ENCODE results near the gene SGMS1. TPM values are rescaled to one million over a fixed set of nuclear protein-coding genes. Genes with fewer than 3 reads are reported as not detected.

The SGMS1 gene
- total RNA-seq, 1 donor from 2014 or later: 76.2 TPM

DNA sequence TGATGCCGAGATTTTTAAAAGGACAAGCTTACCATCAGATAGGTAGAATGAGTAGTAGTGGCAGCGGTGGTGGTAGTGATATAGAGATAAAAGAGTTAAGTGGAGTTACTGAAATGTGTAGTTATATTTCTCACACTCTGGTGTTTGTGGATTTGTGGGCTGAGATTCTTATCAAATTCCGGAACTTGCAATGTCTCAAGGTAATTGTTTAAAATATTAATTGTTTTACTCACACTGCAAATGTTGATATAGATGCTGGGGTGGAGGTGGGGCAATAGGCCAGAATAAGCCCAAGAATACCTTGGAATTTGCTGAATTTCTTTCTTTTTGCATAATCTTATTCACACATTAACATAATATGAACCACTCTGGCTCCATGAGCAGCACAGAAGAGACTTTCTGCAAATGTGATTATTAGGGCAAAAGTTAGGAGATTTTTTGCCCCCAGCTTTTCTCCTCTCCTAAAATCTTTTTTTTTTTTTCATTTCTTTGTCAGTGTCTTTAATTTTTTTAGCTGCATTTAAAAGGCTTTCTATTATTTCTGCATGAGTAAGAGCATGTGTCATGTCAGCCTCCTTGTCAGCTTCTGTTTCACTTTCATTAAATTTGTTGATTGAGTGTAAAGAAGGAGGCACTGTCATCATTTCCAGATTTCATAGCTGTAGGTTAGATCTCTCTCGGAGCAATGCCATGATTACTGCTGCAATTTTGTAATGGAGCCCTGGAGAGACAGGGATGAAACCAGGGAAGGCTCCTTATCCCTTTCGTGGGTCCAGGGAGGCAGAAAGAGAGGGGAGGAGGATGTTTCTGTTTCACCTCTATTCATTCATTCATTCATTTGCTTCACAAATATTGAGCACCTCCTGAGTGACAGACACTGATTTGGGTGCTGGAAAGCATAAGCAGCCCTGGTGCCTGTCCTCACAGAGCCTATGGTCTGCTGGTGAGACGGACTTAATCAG, 13.1 kb upstream of the SGMS1 start:
- DNase-seq (ENCODE audit: low read depth in 2 of 2): peak in 1 of 2 donors; percentile 40

DNA sequence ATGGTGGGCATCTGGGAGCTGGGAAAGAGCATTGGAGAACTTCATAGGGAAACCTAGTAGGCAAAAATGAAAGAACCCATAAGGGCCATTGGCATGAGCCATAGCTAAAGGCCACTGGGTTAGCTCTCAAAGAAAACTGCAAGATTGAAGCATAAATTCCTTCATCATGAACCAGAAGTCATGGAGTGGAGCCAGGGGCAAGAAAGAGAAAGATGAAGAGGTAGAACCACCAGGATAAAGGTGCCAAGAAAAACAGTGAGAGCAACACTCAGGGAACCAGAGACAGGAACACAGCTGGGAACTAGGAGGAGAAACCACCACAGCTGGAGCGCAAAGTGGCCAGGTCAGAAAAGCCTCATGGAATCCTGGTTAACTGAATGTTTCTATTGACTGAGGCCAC, 11.5 kb upstream of the SGMS1 start:
- DNase-seq (ENCODE audit: low read depth in 2 of 2): peak in 1 of 2 donors; percentile 37

DNA sequence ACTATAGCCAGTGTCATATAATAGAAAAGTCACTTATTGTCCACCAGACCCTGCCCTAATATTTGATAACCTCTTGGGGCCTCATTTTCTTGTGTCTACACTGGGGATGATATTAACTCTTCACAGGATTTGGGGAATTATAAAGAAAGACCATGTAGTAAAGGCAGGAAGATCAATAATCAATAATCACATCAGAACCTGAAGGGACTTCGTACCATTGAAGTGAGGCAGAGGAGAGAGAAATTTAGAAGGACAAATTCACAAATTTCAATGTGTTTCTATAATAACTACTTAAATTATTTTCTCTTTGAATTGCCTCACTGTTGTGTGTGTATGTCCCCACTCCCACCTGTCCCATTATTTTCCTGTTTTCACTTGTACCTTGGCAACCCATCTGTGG, 10.7 kb upstream of the SGMS1 start:
- DNase-seq (ENCODE audit: low read depth in 2 of 2): no peak

DNA sequence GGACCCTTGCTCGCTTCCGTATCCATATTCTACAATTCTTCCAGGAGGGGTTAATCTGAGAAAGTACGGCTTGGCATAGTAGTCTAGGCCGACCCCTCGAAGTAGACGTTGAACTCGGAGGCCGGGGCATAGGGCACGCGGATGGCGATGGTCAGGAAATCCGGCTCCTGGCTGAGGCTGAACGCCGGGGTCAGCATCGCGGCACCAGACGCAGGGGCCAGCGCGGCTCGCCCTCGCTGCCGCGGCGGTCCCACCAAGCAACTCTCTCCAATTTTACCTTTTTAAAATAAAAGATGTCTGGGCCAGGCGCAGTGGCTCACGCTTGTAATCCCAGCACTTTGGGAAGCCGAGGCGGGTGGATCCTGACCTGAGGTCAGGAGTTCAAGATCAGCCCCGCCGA, 7.3 kb upstream of the SGMS1 start:
- DNase-seq (ENCODE audit: low read depth in 2 of 2): no peak

DNA sequence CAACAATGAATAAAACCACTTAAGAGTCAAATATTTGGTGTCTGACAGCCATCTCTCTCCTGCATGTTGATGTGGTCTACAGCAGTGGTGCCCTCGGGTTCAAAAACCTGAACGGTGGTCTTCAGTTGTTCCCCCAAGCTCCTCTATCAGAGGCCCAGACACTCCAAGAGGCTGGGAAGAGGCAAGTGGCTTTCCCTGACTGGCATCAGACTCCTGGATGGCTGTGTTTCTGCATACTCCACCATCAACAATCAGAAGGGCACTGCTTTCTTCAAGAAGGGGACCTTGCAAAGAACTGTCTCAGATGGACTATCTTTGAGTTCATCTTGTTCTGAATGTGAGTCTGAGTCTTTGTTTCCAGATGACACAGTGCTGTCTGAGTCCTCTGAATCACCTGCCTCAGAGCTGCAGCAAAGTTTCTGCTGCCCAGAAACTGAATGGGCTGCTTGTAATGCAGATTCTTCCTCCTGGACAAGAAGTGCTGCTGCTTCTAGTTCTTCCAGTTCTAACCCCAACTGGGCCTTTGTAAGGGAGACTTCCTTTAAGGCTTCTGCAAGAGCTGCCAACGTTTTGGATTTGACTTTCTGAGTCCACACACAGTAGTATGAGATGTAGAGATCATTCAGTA, 5.9 kb upstream of the SGMS1 start:
- no peak for DNase-seq (ENCODE audit: low read depth in 2 of 2)

DNA sequence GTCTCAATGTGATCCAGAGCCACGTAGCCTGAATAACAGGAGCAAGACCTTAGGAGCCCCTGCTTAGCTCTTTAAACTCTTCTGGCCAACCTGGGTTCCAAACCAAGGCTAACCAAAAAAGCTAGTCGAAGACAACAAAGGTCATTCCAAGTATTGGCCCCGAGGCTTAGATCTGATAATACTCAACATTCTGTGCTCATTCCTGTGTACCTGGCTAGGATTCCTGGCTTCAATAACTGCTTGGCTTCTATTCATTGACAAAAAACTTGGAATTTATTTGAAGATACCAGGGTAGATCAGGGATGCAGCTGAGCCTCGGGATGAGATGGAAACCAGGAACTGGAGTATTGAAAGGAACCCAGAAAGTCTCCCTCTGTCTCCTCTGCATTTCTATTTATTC, 4.1 kb upstream of the SGMS1 start:
- no peak for DNase-seq (ENCODE audit: low read depth in 2 of 2)

GRCh38 chr10:50627443-50627842, 3.7 kb upstream of the SGMS1 start:
- no peak for DNase-seq (ENCODE audit: low read depth in 2 of 2)

DNA sequence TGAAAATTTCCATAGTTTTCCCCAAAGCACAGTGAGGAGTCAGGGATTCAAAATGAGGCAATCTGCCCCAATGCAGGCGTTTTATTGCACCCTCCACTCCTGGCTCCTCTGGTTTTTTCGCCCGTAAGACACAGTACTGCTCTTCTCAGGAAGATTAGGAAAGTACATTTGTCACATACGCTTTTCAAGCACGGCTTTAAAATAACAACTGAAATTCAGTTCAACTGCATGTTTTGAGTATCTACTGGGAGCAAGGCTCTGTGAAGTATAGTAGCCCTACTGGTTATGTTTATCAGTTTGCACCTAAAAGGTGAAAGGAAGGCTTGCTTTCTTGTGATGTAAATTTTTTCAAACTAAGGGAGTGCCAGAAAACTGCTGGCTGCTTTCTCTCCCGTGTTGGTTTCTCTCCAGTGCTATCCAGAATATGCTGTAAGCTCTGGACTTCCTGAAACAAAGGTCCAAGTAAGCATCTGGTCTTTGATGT, 1.9 kb upstream of the SGMS1 start:
- no peak for DNase-seq (ENCODE audit: low read depth in 2 of 2)

- DNase-seq (ENCODE audit: low read depth in 2 of 2): peak; percentile 78 to 91
Observed at GRCh38 chr10:50624866-50625501, 1.2 kb upstream of the SGMS1 start.

DNA sequence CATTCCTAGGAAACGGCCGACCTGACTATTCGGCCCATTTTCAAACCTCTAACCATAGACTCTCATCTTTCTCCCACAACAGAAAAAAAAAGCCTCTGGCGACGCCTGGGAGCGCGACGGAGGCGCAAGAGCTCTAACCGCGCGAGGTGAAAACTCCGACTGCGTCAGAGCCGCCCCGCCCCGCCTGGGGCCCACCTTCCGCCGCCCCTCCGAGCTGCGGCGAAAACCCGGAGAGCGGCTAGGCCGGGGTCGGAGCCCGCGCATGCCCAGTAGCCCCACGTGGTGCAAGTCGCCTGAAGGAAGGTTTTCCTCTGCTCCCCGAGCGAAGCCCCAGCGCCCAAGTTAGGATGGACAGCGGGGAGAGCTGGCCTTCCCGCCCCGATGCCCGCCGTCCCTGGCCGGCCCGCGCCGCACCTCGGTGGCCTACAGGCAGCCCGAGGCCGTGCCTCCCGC, 683 bp upstream of the SGMS1 start:
- peak; percentile 97 to 98 for DNase-seq (ENCODE audit: low read depth in 2 of 2)

DNA sequence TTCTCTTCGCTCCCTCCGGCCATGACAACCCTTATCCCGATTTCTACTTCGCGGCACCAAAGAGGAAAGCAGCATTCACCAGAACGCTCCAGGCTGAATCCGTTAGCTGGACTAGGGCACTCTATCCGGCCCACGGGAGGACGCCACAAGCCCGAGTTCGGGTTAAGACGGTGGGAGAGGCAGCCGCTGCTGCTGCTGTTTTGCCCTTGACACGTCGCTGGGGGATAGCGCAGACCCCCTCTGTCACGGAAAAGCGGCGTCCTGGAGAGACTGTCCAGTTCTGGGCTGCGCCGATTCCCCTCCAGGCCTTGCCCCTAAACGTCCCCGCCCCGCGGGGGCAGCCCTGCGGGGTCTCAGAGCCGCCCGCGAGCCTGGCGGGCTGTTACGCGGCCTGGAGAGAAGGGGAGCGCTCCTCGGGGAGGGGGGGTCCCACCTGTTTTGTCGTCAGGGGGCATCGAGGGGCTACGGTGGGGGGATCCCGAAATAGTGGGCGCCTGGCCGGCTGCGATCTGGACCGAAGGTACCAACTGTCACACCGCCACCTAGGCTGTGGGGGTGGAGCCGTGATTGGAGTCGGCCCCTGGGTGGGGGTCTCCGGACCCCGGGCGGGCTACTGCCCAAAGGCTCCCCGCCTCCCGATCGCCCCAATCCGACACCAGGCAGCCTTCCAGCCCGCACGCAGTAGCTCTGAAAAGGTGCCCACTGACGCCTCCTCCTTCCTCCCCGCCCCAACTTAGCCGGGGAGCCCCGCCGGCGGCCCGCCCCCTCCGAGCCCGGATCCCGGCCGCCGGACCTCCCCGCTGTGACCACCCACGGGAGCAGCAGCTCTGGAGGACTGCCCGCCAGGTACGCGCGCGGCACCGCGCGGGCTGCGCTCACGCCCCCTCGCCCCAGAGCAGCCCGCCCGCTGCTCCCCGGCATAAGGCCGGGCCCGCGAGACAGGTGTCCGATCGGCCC, 772 bp downstream of the SGMS1 start:
- peak; percentile 51 to 56 for DNase-seq (ENCODE audit: low read depth in 2 of 2)

DNA sequence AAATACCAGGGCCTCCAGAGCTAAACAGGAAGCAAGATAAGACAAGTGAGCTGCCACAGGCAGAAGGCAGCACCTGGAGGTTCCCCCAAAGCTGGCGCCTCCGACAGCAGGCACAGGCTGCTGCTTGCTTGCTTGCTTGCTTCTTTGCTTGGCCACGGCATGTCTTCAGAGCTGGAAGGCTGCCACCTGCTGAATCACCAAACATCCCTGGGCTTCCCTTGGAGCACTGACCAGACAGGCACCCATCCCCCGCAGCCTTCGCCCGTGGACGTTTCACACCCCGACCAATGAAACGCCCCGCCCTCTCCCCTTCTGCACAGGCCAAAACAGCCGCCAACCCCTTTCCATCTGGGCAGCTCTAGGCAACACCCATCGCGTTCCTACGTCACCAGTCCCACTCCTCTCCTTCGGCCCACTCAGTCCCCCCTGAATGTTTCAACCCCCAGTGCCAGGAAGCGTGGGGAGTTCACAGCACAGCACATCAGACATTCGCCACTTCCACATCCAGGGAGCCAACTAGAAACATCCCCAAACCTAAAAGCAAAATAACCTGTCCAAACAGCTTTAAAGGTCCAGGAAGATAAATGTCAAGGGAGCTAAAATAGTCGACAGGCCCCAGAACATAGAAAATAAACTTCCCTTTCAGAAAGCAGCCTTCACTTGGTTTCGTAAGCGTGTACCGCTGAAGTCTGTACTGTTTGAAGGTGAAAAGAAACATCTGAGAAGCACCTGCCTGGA, 1.6 kb downstream of the SGMS1 start:
- peak; percentile 62 to 94 for DNase-seq (ENCODE audit: low read depth in 2 of 2)

GRCh38 chr10:50620899-50621298, 2.9 kb downstream of the SGMS1 start:
- no peak for DNase-seq (ENCODE audit: low read depth in 2 of 2)

- no peak for DNase-seq (ENCODE audit: low read depth in 2 of 2)
Observed at GRCh38 chr10:50619882-50620281, 3.9 kb downstream of the SGMS1 start.

DNA sequence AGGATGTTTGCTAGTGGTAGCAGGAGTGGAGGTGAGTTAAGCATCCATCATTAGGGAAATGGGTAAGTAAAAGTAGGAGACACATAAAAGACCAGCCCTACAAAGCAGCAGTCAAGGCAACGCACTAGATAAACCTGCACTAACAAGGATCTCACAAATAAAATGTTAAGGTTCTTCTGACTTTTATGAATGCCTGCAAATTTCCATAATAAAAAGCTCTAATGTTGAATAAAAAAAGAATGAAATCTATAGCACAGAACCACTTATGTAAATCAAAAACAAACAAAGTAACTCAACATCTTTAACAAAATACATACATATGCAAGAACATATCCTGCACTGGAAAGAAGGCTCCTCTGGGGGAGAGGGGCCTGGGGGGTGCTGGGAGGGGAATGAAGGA, 4.6 kb downstream of the SGMS1 start:
- no peak for DNase-seq (ENCODE audit: low read depth in 2 of 2)

DNA sequence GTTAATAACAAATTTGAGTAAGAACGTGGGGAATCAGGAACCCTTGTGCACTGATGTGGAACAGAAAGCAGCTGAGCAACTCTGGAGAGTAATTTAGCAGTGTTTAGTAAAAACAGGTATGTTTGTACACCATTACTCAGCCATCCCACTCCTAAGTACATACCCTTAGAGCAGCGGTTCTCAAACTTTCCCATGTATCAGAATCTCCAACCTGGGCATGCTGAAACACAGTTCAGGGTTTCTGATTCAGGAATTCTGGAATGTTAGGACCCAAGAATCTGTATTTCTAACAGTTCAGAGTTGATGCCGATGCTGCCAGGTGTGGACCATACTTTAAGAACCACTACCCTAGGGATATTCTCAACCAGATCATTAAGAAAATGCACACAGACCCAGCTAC, 5.1 kb downstream of the SGMS1 start:
- no peak for DNase-seq (ENCODE audit: low read depth in 2 of 2)

GRCh38 chr10:50615658-50616057, 8.1 kb downstream of the SGMS1 start:
- no peak for DNase-seq (ENCODE audit: low read depth in 2 of 2)

DNA sequence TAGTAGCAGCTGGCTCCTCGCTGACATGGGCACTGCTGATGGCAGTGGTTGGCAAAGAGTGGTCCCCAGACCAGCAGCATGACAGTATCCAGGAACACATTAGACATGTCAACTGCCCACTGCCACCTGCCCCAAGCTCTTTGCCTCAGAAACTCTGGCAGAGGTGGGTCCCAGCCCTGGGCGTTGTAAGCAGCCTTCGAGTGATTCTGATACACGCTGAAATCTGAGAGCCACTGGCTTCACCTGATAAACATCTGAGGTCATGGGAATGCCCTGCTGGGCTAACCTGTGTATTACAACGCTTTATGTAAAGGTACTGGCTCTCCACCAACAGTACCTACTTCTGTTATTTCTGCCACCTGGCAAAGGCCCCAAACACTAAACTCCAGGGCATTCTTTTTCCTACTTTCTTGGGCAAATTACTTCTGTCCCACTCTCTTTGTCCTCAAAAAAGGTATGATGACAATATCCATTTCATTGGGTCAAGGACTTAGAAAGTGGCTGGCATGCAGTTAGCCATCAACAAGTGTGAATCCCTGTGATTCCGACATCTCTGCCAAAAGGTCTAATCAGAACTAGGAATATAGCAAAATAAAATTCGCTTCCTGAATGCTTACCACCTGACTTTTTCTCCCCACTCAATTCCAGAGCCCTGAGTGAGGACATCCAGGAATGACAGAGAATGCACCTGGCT, 9.2 kb downstream of the SGMS1 start:
- peak in 1 of 2 donors; percentile 5 for DNase-seq (ENCODE audit: low read depth in 2 of 2)

DNA sequence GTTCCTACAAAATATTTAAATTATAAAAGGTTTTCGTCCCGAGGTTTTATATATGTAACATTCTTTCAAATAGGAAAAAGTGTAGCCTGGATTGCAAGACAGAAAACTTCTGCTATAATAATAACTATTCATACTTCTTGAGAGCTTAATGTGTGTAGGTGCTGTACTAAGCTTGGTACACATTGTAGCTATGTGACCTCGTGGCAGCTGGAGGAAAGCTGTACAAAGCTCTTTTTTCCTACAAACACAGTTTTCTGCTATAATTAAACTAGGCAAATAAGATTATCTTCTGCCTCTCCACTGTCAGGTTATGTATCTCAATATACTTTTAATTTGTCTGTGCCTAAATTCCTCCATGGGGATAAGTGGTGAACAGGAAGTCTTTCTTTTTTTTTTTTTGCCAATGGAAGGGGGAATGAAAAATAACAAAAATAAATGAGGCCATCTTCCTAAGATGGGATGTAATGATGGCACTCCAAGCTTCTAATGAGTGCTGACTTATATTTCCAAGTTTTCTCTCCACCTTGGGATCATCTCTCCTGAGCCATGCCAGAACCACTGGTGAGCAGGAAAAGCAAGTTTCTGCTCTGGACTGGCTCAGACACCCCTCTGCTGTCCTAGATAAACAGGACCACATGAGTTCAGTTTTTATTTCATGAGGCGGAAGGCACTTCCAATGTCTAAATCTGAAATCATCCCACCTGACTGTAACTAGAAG, 9.9 kb downstream of the SGMS1 start:
- no peak for DNase-seq (ENCODE audit: low read depth in 2 of 2)

All from lung microvascular endothelial cell (primary cell).